Liver (tissue), 9 donors: Measurements from ENCODE around the gene GLT1D1. TPM values are rescaled to one million over a fixed set of nuclear protein-coding genes. Genes with fewer than 3 reads are reported as not detected.

Experiments
- DNase-seq: peaks from one replicate; pipeline ENCODE4 v3.0.0-alpha.2; 2017; ENCODE audit warnings: low spot score
- H3K27ac ChIP-seq, 2 donors: one replicate each; pipeline ENCODE4 v1.7.0; 2013; ENCODE audit warnings: inconsistent platforms in 2 of 2, low read length in 2 of 2, control low read depth in 1 of 2, low read depth in 1 of 2, mild to moderate bottlenecking in 1 of 2
- H3K27me3 ChIP-seq, 4 donors: one replicate each; pipeline versions ENCODE4 v1.6.1 to v1.7.0; 2013; ENCODE audit warnings: low read length in 3 of 4, inconsistent platforms in 1 of 4, mild to moderate bottlenecking in 1 of 4, moderate library complexity in 1 of 4; ENCODE audit not compliant: control insufficient read depth in 4 of 4, insufficient read depth in 4 of 4
- H3K36me3 ChIP-seq, 4 donors: one replicate each; pipeline versions ENCODE4 v1.6.1 to v1.7.0; 2013; ENCODE audit warnings: low read length in 3 of 4, mild to moderate bottlenecking in 3 of 4, low read depth in 1 of 4, moderate library complexity in 1 of 4; ENCODE audit not compliant: control insufficient read depth in 4 of 4, insufficient read depth in 3 of 4
- H3K4me1 ChIP-seq, 4 donors: one replicate each; pipeline versions ENCODE4 v1.6.1 to v1.7.0; 2013; ENCODE audit warnings: low read length in 3 of 4, mild to moderate bottlenecking in 3 of 4, moderate library complexity in 1 of 4; ENCODE audit not compliant: control insufficient read depth in 4 of 4, insufficient read depth in 4 of 4
- H3K4me3 ChIP-seq, 3 donors: one replicate each; pipeline versions ENCODE4 v1.6.1 to v1.7.0; 2013; ENCODE audit warnings: low read length in 3 of 3, control low read depth in 1 of 3, low read depth in 1 of 3, mild to moderate bottlenecking in 1 of 3
- H3K9ac ChIP-seq, 2 donors: one replicate each; pipeline ENCODE4 v1.7.0; 2013; ENCODE audit warnings: low read length in 2 of 2, mild to moderate bottlenecking in 2 of 2, moderate library complexity in 2 of 2, control low read depth in 1 of 2, low read depth in 1 of 2
- H3K9me3 ChIP-seq, 4 donors: one replicate each; pipeline versions ENCODE4 v1.6.1 to v1.7.0; 2013; ENCODE audit warnings: low read length in 3 of 4; ENCODE audit not compliant: control insufficient read depth in 4 of 4
- EGR1 ChIP-seq, 2 donors: IDR thresholded peaks; 2 replicates each; pipeline ENCODE4 v1.6.1; 2016 to 2018; ENCODE audit warnings: antibody characterized with exemption in 2 of 2, low read depth in 2 of 2
- FOXA1 ChIP-seq: IDR thresholded peaks from 2 replicates; pipeline ENCODE4 v1.6.1; 2016; ENCODE audit warnings: antibody characterized with exemption
- FOXA2 ChIP-seq: IDR thresholded peaks from 2 replicates; pipeline ENCODE4 v1.6.1; 2016; ENCODE audit warnings: antibody characterized with exemption
- GABPA ChIP-seq, 2 donors: IDR thresholded peaks in 1 of 2; conservative IDR thresholded peaks in 1 of 2; 2 replicates each; pipeline ENCODE4 v1.6.1; 2016; ENCODE audit warnings: antibody characterized with exemption in 2 of 2, mild to moderate bottlenecking in 1 of 2, moderate library complexity in 1 of 2
- HNF4A ChIP-seq, 2 donors: conservative IDR thresholded peaks; 2 replicates each; pipeline ENCODE4 v1.6.1; 2016; ENCODE audit warnings: antibody characterized with exemption in 2 of 2, mild to moderate bottlenecking in 2 of 2
- HNF4G ChIP-seq: IDR thresholded peaks from 2 replicates; pipeline ENCODE4 v1.6.1; 2016; ENCODE audit warnings: antibody characterized with exemption
- JUND ChIP-seq, 2 donors: IDR thresholded peaks; 2 replicates each; pipeline ENCODE4 v1.6.1; 2016; ENCODE audit warnings: antibody characterized with exemption in 2 of 2
- NR2F2 ChIP-seq: IDR thresholded peaks from 2 replicates; pipeline ENCODE4 v1.6.1; 2016; ENCODE audit warnings: antibody characterized with exemption
- RAD21 ChIP-seq, 2 donors: IDR thresholded peaks; 2 replicates each; pipeline ENCODE4 v1.6.1; 2016; ENCODE audit warnings: antibody characterized with exemption in 2 of 2, mild to moderate bottlenecking in 2 of 2
- REST ChIP-seq: IDR thresholded peaks from 2 replicates; pipeline ENCODE4 v1.6.1; 2016; ENCODE audit warnings: antibody characterized with exemption, mild to moderate bottlenecking
- RXRA ChIP-seq, 2 donors: IDR thresholded peaks; 2 replicates each; pipeline ENCODE4 v1.6.1; 2017 to 2018; ENCODE audit warnings: antibody characterized with exemption in 2 of 2, mild to moderate bottlenecking in 1 of 2
- SP1 ChIP-seq: IDR thresholded peaks from 2 replicates; pipeline ENCODE4 v1.6.1; 2018; ENCODE audit warnings: antibody characterized with exemption, mild to moderate bottlenecking
- TAF1 ChIP-seq: conservative IDR thresholded peaks from 2 replicates; pipeline ENCODE4 v1.6.1; 2016; ENCODE audit warnings: antibody characterized with exemption, mild to moderate bottlenecking
- YY1 ChIP-seq: IDR thresholded peaks from 2 replicates; pipeline ENCODE4 v1.6.1; 2016; ENCODE audit warnings: antibody characterized with exemption, mild to moderate bottlenecking
- WGBS: extraction: QIAGEN DNeasy Blood & Tissue Kit; methylation state at CpG from one replicate; pipeline ENCODE4 v1.1.7; 2013; 5-methylcytosine and 5-hydroxymethylcytosine counted together
- polyA plus RNA-seq, 2 donors: library from polyadenylated mRNA; stranded (reverse) in 1 of 2; unstranded in 1 of 2; fragments of 200-250 nt in 1 of 2; fragments of >200 nt in 1 of 2; fragmentation: Nextera tagmentation in 1 of 2; extraction: Ambion mirVana in 1 of 2; gene quantifications; one replicate each; pipeline versions ENCODE4 v1.2.1 to v1.2.3, GENCODE V29; 2013 to 2015
- total RNA-seq, 2 donors: library from RNA; depleted of rRNA; stranded (reverse); fragments of >200 nt; gene quantifications; one replicate each; pipeline ENCODE4 v1.2.3, GENCODE V29; 2014
- TF ChIP-seq, protein P1 (sequence below): fragments of 150-350 bp; IDR thresholded peaks from 2 replicates; pipeline ENCODE4 v1.5.1; 2017; ENCODE audit warnings: improper control_type of control experiment, low read depth, low read length; ENCODE audit not compliant: missing input control
- TF ChIP-seq, protein P2 (sequence below): IDR thresholded peaks from 2 replicates; pipeline ENCODE4 v1.6.1; 2016; ENCODE audit warnings: antibody characterized with exemption
- TF ChIP-seq, protein P3 (sequence below): IDR thresholded peaks from 2 replicates; pipeline ENCODE4 v1.6.1; 2016; ENCODE audit warnings: antibody characterized with exemption
- TF ChIP-seq, protein P4 (sequence below): IDR thresholded peaks from 2 replicates; pipeline ENCODE4 v1.6.1; 2016; ENCODE audit warnings: antibody characterized with exemption
- donor health status: healthy.
- donor health status: healthy.
- donor health status: healthy.
- donor health status: healthy.
- donor health status: healthy.

GLT1D1 gene
- total and polyA plus RNA-seq, 4 donors = 10.4 to 17.7 (median 13.9) TPM

DNA sequence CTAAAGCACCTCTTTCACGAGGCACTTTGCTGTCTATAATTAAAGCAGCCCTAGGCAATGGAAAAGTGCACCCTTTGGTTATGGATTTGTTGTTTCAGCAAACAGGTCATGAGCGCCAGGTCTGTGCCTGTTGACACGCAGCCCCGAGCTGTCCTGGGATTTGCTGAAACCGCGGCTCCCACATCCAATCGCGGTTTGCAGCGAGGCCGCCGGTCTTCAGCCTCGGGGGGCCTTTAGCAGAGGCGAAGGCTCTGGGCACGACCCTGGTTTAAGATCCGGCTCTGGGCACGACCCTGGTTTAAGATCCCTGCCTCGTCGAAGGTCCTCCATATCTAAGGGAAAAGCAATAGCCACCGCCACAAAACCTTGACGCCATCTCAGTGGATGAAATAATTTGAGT, 79.2 kb downstream of the GLT1D1 start:
- DNase-seq = no peak
- no peaks in the 10 kb centered on the region for H3K27me3 ChIP-seq
- H3K4me1 ChIP-seq = no peaks in the 10 kb centered on the region
- 83% methylated on average over 20 of the region's 20 CpGs for WGBS
- TF ChIP-seq, protein P1, sequence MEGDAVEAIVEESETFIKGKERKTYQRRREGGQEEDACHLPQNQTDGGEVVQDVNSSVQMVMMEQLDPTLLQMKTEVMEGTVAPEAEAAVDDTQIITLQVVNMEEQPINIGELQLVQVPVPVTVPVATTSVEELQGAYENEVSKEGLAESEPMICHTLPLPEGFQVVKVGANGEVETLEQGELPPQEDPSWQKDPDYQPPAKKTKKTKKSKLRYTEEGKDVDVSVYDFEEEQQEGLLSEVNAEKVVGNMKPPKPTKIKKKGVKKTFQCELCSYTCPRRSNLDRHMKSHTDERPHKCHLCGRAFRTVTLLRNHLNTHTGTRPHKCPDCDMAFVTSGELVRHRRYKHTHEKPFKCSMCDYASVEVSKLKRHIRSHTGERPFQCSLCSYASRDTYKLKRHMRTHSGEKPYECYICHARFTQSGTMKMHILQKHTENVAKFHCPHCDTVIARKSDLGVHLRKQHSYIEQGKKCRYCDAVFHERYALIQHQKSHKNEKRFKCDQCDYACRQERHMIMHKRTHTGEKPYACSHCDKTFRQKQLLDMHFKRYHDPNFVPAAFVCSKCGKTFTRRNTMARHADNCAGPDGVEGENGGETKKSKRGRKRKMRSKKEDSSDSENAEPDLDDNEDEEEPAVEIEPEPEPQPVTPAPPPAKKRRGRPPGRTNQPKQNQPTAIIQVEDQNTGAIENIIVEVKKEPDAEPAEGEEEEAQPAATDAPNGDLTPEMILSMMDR = no peak
- TF ChIP-seq, protein P2, sequence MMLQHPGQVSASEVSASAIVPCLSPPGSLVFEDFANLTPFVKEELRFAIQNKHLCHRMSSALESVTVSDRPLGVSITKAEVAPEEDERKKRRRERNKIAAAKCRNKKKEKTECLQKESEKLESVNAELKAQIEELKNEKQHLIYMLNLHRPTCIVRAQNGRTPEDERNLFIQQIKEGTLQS = no peak
- no peak for TF ChIP-seq TAF1
- TF ChIP-seq JUND (IDR thresholded peaks at IDR 0.05) = no peak
- TF ChIP-seq FOXA1 = no peak
- TF ChIP-seq RXRA (IDR thresholded peaks at IDR 0.05) = no peak
- TF ChIP-seq YY1 = no peak
- TF ChIP-seq HNF4A (conservative IDR thresholded peaks at IDR 0.05) = no peak
- no peak for TF ChIP-seq EGR1 (IDR thresholded peaks at IDR 0.05; ENCODE audit: low read depth in 2 of 2)
- TF ChIP-seq HNF4G = no peak
- TF ChIP-seq, protein P3, sequence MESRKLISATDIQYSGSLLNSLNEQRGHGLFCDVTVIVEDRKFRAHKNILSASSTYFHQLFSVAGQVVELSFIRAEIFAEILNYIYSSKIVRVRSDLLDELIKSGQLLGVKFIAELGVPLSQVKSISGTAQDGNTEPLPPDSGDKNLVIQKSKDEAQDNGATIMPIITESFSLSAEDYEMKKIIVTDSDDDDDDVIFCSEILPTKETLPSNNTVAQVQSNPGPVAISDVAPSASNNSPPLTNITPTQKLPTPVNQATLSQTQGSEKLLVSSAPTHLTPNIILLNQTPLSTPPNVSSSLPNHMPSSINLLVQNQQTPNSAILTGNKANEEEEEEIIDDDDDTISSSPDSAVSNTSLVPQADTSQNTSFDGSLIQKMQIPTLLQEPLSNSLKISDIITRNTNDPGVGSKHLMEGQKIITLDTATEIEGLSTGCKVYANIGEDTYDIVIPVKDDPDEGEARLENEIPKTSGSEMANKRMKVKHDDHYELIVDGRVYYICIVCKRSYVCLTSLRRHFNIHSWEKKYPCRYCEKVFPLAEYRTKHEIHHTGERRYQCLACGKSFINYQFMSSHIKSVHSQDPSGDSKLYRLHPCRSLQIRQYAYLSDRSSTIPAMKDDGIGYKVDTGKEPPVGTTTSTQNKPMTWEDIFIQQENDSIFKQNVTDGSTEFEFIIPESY = no peak
- TF ChIP-seq FOXA2 = no peak
- no peak for TF ChIP-seq RAD21 (IDR thresholded peaks at IDR 0.05)
- TF ChIP-seq REST = no peak
- TF ChIP-seq, protein P4, sequence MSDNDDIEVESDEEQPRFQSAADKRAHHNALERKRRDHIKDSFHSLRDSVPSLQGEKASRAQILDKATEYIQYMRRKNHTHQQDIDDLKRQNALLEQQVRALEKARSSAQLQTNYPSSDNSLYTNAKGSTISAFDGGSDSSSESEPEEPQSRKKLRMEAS = no peak
- TF ChIP-seq NR2F2 = no peak
- no peak for TF ChIP-seq SP1
- TF ChIP-seq GABPA (IDR thresholded peaks at IDR 0.05 in 1 of 2, conservative IDR thresholded peaks at IDR 0.05 in 1 of 2) = no peak
- H3K9me3 ChIP-seq = no peaks in the 10 kb centered on the region
- H3K27ac ChIP-seq = no peak overlapping the region
- no peak overlapping the region for H3K4me3 ChIP-seq
- H3K36me3 ChIP-seq = peaks cover 0 to 4% (median 2%) of the 10 kb centered on the region in 4 donors
- H3K9ac ChIP-seq = no peak overlapping the region
